ENCODE results near the gene CDH15.
A peak's percentile ranks its signal among the peaks of the same experiment; 100 is the strongest.

CDH15 gene

DNA sequence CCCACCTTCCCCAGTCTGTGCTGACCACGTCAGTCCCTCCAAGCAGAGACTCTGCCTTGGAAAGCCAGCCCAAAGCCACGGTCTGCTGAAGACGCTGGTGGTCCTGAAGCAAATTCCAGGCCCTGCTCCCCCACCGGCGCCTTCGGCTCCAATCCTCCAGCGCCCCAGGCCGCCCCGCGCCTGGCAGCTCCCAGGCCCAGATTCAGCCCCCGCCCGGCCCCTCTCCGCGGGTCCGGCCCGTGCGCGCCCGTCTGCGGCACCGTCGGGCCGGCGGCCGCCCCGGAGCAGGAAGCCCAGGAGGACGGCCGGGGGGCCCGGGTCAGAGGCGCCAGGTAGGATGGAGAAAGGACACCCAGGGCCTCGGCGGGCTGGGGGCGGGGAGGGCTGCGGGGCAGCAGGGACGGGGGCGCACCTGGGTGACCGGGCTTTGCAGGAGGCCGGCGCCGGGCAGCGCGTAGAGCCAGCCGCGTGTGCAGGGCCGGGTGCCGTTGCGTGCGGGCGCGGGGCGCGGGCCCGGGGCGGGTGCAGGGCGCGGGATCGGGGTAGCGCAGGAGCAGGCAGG is 29.4 kb downstream of the CDH15 start:
- DNase-seq, result no peak

DNA sequence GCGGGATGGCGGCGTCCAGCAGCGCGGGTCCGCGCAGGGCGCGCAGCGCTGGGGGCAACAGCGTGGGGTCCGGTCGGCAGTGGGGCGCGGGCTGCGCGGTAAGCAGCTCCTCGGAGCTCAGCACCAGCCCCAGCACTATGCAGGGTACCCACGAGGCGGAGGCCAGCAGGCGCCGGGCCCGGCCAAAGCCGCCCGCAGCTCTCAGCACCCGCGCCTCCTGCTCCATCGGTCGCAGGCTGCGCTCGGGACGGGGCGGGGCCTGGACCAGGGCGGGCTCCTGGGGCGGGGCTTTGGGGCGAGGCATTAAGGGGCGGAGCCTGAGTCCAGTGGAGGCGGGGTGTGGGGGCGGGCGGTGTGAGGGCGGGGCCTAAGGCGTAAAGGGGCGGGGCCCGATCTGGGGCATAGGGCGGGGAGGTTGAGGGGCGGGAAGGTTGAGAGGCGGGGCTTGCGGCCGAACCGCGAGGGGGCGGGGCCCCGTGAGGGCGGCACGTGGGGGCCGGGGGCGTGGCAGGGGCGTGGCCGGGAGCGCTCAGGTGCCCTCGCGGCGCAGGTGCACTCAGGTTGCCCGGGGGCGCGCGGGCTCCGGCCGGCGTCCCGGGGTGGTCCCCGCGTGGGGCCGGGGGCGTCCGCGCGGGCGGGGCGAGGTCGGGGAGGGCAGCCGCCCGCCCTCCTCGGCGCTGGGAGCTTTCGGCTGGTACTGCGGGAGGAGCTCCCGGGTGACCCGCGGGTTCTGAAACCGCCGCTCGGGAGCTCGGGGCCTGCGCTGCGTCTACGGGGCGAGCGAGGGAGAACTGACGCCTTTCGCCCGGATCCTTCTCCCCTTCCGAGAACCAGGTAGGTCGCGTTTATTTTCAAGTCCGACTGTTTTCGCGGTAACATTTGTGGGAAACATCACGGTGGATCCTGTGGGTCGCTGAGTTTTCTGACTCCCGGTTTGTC is 30.2 kb downstream of the CDH15 start:
- DNase-seq, result peak; percentile 94

DNA sequence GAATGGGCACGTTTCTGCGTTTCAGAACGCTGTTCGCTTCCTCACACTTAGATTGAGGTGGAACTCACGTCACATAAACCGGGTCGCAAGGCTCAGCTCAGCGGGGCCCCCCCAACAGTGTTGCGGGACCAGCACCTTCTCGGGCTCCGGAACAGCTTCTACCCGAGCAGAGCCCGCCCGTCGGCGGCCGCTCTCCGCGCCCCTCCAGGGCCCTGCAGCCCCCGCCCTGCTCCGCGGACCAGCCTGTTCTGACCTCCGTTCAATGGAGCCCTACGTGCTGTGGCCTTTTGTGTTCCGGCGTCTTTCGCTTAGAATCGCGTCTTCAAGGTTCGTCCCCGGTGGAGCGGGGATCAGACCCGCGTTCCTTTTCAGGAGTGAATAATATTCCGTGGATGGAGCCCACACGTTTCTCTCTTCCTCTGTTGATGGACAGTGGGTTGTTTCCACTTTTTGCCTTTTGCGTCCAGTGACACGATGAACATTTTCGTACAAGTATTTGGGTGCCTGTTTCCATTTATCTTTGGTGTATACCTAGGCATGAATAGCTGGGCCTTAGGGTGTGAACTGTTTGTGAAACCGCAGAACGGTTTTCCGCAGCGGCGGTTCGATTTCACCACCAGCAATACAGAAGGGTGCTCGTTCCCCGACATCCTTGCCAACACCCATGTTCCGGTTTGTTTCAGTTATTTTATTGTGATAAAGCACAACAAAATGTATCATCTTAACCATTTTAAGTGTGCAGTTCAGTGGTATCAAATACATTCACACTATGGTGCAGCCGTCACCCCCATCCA is 31.1 kb downstream of the CDH15 start:
- DNase-seq, result no peak

DNA sequence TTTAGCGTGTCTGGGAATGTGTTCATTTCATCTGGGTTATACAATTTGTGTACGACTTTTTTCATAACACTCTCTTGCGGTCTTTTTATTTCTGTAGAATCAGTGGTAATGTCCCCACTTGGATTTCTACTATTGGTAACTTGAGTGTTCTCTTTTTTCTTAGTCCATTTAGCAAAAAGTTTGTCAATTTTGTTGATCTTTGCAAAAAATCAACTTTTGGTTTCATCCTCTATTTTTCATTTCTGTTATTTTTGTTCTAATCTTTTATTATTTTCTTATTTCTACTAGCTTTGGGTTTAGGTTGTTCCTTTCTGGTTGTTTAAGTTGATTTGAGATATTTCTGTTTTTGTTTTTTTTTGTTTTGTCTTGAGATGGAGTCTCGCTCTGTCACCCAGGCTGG is 36.4 kb downstream of the CDH15 start:
- DNase-seq, result no peak

DNA sequence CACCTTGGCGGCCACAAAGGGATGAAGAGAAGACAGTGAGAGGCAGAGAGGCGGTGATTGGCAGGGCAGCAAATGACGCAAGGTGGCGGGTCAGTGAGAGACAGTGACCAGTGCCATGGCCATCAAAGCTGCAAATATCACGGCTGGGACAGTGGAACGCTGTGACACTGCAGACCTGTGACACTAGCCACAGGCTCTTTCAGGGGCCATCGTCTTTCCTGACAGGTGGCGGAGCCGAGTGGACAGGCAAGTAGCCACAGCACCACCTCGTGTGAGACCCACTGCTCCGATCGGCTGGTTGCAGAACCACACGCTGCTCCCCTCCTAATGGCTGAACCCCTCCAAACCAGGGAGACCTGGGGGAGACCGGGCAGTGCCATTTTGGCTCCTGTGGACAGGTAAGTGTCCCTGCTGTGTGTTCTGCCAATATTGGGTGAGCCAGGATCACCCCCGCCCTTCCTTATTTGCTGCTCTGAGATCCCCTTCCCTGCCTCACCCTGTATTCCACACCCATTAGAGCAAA is 38.0 kb downstream of the CDH15 start:
- no peak for DNase-seq

DNA sequence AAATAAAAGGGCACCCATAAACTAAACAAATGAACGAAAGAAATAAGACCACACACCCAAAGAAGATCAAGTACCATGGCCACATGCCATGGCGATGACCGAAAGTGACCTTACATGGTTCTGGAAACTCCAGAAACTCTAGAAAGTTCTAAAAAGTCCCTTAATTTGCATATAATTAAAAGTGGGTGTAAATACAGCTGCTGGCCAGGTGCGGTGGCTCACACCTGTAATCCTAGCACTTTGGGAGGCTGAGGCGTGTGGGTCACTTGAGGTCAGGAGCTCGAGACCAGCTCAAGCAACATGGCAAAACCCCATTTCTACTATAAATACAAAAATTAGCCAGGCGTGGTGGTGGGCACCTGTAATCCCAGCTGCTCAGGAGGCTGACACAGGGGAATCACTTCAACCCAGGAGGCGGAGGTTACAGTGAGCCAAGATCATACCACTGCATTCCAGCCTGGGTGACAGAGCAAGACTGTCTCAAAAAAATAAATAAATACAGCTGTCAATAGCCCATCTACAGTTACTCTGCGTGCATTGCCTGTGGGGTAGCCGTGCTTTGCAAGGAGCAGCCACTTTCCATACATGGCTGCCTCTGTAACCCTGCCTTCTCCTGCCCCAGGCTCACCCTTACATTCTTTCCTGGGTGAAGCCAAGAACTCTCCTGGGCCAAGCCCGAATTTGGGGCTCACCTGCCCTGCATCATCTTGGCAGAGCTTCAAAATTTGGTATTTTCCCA is 38.8 kb downstream of the CDH15 start:
- no peak for DNase-seq

DNA sequence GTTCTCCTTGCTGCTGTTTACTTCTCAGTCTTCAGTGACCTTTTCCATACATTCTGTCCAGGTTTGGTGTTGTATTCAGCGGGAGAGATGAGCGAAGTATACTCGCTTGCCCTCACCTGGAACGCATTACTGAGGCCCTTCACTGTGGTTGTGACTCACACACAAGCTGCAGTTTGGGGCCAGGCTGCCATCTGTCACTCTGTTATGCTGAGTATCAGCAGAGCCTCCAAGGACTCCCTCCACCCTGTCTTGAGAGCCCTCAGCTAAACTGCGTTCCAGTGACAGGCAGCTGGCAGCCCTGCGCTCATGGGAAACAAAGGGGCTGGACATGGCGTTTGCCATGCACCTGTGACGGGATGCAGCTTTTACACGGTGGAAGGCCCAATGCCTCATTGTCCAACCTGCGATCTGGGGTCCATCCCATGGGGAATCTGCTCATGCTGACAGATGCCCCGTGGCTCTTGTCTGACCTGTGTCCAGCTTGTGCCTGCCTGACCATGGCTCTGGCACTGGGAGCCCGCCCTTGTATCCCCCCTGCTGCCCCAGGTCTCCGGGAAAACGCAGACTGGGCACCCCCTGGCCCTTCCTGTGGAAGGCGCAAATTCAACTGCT is 39.5 kb downstream of the CDH15 start:
- peak; percentile 58 for DNase-seq

DNA sequence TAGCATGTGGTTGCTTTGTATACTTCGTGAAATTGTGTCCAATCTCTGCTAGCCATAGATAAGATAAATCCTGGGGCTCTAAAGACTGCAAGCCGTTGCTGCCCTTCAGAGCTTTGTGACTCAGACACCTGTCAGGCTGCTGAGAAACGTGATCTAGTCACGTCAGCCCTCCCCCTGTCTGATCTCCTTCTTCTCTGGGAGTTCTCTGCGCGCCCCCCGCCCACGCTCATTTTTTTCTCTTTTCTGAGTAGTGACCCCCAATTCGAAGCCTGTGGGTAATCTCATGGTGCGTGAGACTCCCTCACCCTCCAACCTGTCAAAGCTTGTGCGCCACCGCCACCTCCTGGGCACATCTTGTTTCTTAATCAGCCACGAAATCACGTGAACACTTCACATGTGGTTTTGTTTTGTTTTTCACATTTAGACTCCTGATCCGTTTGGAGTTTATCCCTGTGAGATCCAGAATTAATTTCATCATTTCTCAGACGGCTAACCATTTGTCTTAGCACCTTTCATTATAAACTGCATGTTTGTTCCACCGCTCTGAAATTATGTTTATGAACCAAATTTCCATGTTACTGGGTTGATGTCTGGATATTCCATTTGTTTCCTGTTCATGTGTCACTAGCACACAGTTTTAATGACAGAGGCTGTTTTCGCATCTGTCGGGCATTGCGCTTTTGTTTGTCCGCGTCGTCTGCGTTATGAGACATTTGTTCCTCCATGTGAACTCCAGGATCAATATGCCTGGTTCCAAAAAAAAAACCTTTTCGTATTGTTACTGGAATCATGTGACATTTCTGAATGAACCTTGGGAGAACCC is 45.0 kb downstream of the CDH15 start:
- peak; percentile 84 for DNase-seq

DNA sequence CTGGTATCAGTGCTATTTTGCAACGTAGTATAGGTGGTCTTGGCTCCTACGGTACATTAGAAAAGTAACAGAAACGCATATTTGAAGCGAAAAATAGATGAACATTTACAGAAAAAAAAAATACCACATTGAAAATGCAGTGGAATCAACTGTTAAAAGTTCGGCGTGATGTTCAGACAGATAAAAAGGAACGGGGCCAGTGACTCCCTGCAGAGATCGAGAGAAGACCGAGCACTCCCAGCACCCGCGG is 45.5 kb downstream of the CDH15 start:
- DNase-seq, result no peak

DNA sequence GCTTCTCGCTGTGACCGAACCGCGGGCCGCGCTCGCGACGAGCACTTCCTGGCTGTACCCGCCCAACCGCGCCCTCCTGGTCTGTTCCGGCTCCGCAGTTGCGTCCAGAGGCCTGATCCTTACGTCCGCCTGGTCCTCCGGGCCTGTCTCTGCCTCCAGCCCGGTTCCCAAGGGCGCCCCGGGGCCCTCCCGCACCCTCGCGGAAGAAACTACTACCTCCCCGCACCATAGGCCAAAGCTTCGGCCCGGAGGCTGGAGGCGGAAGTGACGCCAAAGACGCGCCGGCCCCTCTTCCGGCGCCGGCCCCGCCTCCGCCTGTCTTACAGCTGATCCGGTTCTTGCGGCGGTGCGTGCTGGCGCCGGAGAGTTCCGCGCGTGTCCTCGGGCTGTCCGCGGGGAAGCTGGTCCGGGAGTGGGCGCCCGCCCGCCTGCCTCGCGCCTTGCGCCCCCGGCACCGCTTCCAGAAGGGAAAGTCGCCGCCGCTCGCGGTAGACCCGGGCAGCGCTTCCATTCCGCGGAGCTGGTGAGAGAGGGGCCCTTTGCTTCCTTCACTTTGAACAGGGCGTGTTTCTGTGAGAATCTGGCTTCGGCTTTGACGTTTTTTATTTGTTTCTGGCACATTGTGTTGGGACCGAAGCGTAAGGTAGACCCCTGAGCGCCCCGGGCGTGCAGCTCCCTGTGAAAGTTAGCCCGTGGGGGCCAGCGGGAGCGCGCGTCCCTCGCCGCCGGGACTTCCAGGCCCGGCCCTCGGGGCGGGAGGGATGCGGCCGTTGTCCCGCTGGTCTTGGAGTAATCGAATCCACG is 46.0 kb downstream of the CDH15 start, which contains the start of gene ZNF778:
Gene ZNF778 (plus strand): TSS at position 316 of the 804 bp plus-strand sequence. CDS start 3,425 bp downstream, outside the sequence.
- peak; percentile 89 for DNase-seq

DNA sequence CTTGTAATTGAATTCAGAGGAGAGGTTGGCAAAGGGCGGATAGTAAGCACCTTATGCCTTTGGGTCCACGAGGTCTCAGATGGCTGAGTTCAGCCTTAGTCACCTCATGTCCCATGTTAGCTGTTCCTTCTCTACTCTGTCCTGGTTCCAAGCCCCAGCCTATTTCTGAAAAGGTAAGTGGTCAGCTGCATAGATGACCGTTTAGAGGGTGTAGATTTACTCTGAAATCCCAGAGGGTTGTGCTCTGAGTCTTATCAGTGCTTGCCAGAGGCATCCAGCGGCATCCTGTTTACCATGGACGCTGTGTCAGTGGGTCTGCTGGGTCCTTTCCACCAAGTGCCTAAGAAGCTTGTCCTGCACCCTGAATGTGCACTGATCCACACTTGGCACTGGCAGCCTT is 47.8 kb downstream of the CDH15 start:
- no peak for DNase-seq

DNA sequence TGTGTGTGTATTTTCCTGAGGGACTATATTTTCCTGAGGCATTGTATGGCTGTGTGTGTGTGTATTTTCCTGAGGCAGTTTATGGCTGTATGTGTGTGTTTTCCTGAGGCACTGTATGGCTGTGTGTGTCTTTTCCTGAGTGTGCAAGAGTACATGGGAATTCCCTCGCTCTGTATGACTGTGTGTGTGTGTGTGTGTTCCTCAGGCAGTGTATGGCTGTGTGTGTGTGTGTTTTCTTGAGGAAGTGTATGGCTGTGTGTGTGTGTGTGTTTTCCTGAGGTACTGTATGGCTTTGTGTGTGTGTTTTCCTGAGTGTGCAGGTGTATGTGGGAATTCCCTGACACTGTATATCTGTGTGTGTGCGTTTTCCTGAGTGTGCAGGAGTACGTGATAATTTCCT is 50.1 kb downstream of the CDH15 start:
- no peak for DNase-seq

DNA sequence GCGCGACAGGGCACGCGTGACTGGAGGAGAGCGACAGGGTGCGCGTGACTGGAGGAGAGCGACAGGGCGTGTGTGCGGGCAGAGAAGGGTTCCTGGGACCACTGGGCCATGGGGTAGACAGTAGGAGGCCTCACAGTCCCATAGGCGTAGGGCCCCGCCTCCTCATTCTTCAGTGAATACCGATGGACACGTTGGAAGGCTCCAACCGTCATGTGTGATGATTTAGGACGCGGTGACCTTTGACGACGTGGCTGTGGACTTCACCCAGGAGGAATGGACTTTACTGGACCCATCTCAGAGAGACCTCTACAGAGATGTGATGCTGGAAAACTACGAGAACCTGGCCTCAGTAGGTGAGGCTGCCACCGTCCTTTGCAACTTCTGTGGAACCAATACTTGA is 51.4 kb downstream of the CDH15 start:
- no peak for DNase-seq

DNA sequence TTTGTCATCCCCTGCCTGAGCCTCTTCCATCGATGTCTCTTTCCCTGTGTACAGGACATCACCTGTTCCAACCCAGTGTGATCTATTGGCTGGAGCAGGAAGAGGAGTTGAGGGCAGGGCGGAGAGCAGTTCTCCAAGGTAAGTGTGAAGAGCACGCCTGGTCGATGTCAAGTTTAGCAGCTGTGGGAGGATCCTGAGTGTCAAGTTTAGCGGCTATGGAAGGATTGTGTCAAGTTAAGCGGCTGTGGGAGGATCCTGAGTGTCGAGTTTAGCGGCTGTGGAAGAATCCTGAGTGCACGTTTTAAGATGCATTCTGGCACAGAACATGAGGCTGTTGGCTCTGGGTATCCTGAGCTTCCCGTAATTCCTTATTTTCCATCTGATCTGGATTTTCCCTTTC is 53.1 kb downstream of the CDH15 start:
- no peak for DNase-seq

DNA sequence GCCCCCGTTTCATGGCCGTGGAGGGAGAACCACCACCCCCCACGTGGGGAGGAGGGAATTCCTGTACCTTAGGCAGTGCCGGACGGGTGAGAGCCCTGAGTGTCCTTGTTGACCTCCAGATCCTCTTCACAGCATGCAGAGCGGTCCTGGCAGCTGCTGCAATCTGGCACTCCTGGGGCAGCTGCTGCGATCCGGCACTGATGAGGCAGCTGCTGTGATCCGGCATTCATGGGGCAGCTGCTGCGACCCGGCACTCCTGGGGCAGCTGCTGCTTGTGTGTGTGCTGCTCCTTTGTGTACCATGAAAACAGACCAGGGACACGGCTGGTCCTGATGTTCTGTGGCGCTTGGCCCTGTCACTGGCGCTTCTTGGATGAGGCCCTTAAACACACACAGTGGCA is 58.7 kb downstream of the CDH15 start:
- no peak for DNase-seq

DNA sequence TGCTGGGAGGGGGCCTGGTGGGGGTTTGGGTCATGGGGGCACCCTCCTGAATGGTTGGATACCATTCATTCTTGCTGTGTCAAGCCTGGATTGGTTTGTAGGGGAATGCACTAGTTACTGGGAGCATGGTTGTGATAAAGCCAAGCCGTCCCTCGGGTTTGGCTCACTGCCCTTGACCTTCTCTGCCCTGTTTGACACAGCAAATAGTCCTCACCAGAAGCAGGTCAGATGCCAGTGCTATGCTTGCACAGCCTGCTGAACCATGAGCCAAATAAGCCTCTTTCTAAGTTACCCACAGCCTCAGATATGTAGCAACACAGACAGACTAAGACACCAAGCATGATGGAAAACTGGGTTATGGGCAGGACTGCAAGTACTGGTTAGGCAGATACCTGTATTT is 60.6 kb downstream of the CDH15 start:
- DNase-seq, result no peak

DNA sequence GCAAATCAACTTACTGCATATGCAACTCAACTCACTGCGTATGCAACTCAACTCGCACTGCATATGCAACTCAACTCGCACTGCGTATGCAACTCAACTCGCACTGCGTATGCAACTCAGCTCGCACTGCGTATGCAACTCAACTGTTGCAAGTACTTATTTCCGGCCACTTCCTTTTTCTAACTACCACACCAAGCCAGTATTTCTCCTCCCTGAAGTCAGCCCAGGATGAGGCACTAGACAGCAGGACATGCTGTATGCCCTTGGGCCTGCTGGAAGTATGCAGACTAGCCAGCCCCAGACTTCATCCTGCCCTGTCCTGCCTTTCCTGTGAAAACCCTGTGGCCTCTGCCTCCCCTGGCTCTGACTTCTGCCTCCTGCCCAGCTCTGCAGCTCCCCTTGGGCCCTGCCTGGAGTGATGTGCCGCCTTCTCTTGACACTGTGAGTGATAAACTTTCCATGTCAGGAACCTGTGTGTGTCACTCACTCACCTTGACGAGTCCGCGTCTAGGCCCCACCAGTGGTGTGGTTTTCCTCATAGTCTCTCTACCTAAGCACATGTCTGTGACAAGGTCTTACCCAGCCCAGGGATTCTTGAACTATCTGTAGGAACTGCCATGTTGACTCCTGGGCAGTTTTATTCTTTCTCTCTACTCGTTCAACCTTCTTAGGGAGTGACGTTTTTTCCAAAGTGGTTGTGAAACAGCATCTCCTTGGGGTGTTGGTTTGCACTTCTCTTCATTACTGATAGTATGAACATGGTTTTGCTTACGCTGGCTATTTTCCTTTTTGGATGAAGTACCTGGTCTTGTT is 62.3 kb downstream of the CDH15 start:
- DNase-seq, result no peak

DNA sequence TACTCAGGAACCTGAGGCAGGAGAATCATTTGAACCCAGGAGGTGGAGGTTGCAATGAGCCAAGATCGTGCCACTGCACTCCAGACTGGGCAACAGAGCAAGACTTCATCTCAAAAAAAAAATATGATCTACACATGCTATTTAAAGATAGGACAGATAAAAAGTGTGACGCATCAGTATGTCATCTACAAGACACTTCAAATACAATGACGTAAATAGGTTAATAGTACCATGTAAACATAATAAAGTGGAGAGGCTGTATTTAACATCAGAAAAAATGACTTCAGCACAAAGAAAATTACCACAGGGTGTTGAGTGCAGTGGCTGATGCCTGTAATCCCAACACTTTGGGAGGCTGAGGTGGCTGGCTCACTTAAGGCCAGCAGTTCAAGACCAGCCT is 66.2 kb downstream of the CDH15 start:
- DNase-seq, result no peak

DNA sequence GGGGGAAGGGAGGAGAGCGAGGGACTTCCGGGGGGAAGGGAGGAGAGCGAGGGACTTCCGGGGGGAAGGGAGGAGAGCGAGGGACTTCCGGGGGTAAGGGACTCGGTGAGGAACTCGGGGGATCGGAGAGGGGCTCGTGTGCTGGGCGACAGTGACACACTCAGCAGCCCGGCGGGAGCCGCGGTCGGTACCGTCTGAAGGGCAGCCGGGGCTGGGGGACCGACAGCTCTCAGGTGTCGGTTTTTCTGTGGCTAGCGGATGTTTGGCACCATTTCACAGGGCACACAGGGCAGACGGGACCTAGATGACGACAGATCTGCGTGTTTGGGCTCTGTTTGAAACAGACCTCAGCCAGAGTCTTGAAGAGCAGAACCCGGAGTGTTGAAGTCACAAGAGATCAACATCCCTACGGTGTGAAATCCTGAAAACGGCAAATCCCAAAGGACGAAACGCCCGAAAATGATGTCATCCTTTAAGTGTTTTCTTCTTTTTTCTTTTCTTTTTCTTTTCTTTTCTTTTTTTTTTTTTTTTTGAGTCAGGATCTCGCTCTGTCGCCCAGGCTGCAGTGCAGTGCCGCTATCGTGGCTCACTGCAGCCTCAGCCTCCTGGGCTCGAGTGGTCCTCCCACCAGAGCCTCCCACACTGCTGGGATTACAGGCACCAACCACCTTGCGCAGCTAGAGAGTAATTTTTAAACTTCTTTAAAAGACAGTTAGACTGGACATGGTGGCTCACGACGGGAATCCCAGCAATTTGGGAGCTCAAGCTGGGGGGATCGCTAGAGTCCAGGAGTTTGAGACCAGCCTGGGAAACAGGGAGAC is 69.8 kb downstream of the CDH15 start:
- DNase-seq, result peak; percentile 83

All from islet precursor cell (in vitro differentiated cells).